K562 (cell line): ENCODE data around the gene KCNA2. TPM values are rescaled to one million over a fixed set of nuclear protein-coding genes. Genes with fewer than 3 reads are reported as not detected.

Source experiments
- ATAC-seq: fragments of 200-7000 bp; cut with Tn5 transposase; 3 replicates; pipeline ENCODE4 v1.9.1; 2020; ENCODE audit warnings: moderate library complexity
- BruUV-seq: library from RNA; stranded (reverse); fragments of 400-500 nt; replicated peaks from 2 replicates; lab custom pipeline; 2021; lab: Mats Ljungman, UMichigan
- CTCF ChIA-PET: fragments of 300-600 bp; formaldehyde crosslinking; extraction: SDS; loops from one replicate; lab custom pipeline; 2021; ENCODE audit warnings: low intra/inter-chr PET ratio; lab: Yijun Ruan, JAX
- POLR2A ChIA-PET: fragments of 300-600, 350-650 bp; sonication (Branson Sonifier 250); formaldehyde crosslinking; extraction: SDS; loops from one replicate; lab custom pipeline; 2021; ENCODE audit warnings: antibody characterized with exemption, inconsistent platforms; lab: Yijun Ruan, JAX
- DNase-seq, 4 experiments: peaks; one replicate each; pipeline versions ENCODE4 v3.0.0 to v3.0.0-alpha.2; 2011 to 2018; ENCODE audit warnings: low spot score in 3 of 4, mixed read lengths in 3 of 4; ENCODE audit errors: extremely low read depth in 1 of 4
- FAIRE-seq: peaks from 2 replicates; lab custom pipeline; 2011; peaks lifted over from hg19 to GRCh38; lab: Jason Lieb, UNC
- H2AFZ ChIP-seq: 2 replicates; pipeline ENCODE4 v1.6.0; 2011; ENCODE audit warnings: low read depth, low read length, control low read depth, inconsistent platforms
- H3K27ac ChIP-seq: fragments of 200-600 bp; 3 replicates; pipeline ENCODE4 v1.8.0; 2011; ENCODE audit warnings: low read depth, mild to moderate bottlenecking, control low read depth, inconsistent platforms, low read length, moderate library complexity, mixed read lengths; ENCODE audit errors: extremely low read depth
- H3K27me3 ChIP-seq, 2 experiments: fragments of 300-600 bp in 1 of 2; 2 replicates in 1 of 2; 3 replicates in 1 of 2; pipeline versions ENCODE4 v1.6.0 to v1.8.0; 2011; ENCODE audit warnings: inconsistent platforms in 2 of 2, low read length in 2 of 2, mild to moderate bottlenecking in 1 of 2, mixed read lengths in 1 of 2, moderate library complexity in 1 of 2; ENCODE audit not compliant: control insufficient read depth in 2 of 2, insufficient read depth in 2 of 2
- H3K36me3 ChIP-seq: fragments of 300-600 bp; 3 replicates; pipeline ENCODE4 v1.8.0; 2011; ENCODE audit warnings: mild to moderate bottlenecking, low read length, inconsistent platforms; ENCODE audit not compliant: control insufficient read depth, insufficient read depth
- H3K4me1 ChIP-seq, 2 experiments: fragments of 200-600 bp in 1 of 2; replicated peaks in 1 of 2; 2 replicates in 1 of 2; 3 replicates in 1 of 2; pipeline versions ENCODE4 v1.5.1 to v1.8.0; 2011; ENCODE audit warnings: inconsistent platforms in 2 of 2, low read length in 2 of 2, mild to moderate bottlenecking in 1 of 2, mixed read lengths in 1 of 2, moderate library complexity in 1 of 2; ENCODE audit not compliant: control insufficient read depth in 2 of 2, insufficient read depth in 2 of 2
- H3K4me2 ChIP-seq: 2 replicates; pipeline ENCODE4 v1.6.1; 2011; ENCODE audit warnings: low read length, control low read depth, inconsistent platforms, mixed read lengths; ENCODE audit not compliant: insufficient read depth
- H3K4me3 ChIP-seq: fragments of 200-600 bp; sonication (generic), shearing (Covaris generic); 2 replicates; pipeline ENCODE4 v1.5.1; 2016; ENCODE audit warnings: control low read depth, inconsistent platforms
- H3K79me2 ChIP-seq: fragments of 200-600 bp; 3 replicates; pipeline ENCODE4 v1.8.0; 2011; ENCODE audit warnings: low read length, inconsistent platforms; ENCODE audit not compliant: control insufficient read depth, insufficient read depth
- H3K9ac ChIP-seq, 2 experiments: 2 replicates each; pipeline versions ENCODE4 v1.6.0 to v1.6.1; 2011; ENCODE audit warnings: low read depth in 2 of 2, low read length in 2 of 2, control low read depth in 1 of 2, inconsistent platforms in 1 of 2, mild to moderate bottlenecking in 1 of 2, mixed read lengths in 1 of 2; ENCODE audit not compliant: insufficient read depth in 1 of 2
- H3K9me1 ChIP-seq: one replicate; pipeline ENCODE4 v1.6.0; 2011; ENCODE audit warnings: inconsistent platforms, mild to moderate bottlenecking, low read length, moderate library complexity; ENCODE audit not compliant: control insufficient read depth, insufficient read depth
- H3K9me3 ChIP-seq: replicated peaks from 2 replicates; pipeline ENCODE4 v1.5.1; 2011; ENCODE audit warnings: low read depth, low read length, inconsistent platforms; ENCODE audit not compliant: control insufficient read depth, insufficient read depth
- H4K20me1 ChIP-seq: replicated peaks from 2 replicates; pipeline ENCODE4 v1.6.1; 2011; ENCODE audit warnings: low read length, inconsistent platforms, mixed read lengths; ENCODE audit not compliant: control insufficient read depth, insufficient read depth
- BCL6 ChIP-seq: fragments of 250-450 bp; sonication (Bioruptor Pico); IDR thresholded peaks from 2 replicates; pipeline ENCODE4 v1.4.0; 2020
- CHAMP1 ChIP-seq: fragments of 450-650 bp; IDR thresholded peaks from 2 replicates; pipeline ENCODE4 v1.6.1; 2016; ENCODE audit warnings: mild to moderate bottlenecking
- HEY1 ChIP-seq: fragments of 250-450 bp; sonication (Bioruptor Pico); IDR thresholded peaks from 2 replicates; pipeline ENCODE4 v1.5.0; 2020; ENCODE audit warnings: mild to moderate bottlenecking, moderate library complexity, borderline replicate concordance
- NONO ChIP-seq, 2 experiments: fragments of 200-400 bp in 1 of 2; fragments of 450-650 bp in 1 of 2; formaldehyde crosslinking in 1 of 2; IDR thresholded peaks; 2 replicates each; pipeline ENCODE4 v1.6.1; 2017; ENCODE audit warnings: low read depth in 2 of 2, mild to moderate bottlenecking in 2 of 2, moderate library complexity in 2 of 2, low read length in 1 of 2
- SREBF1 ChIP-seq: fragments of 150-350 bp; IDR thresholded peaks from 2 replicates; pipeline ENCODE4 v1.6.1; 2014; ENCODE audit warnings: antibody characterized with exemption, low read depth, low read length, borderline replicate concordance
- SREBF2 ChIP-seq: sonication (generic); formaldehyde crosslinking; IDR thresholded peaks from 2 replicates; pipeline ENCODE4 v1.4.0; 2020; ENCODE audit warnings: mild to moderate bottlenecking, missing genetic modification reagents
- TCFL5 ChIP-seq: fragments of 250-450 bp; sonication (Bioruptor Pico); conservative IDR thresholded peaks from 2 replicates; pipeline ENCODE4 v1.6.1; 2021; ENCODE audit warnings: mild to moderate bottlenecking, moderate library complexity, matching md5 sums
- THAP12 ChIP-seq: fragments of 250-450 bp; sonication (Bioruptor Pico); IDR thresholded peaks from 2 replicates; pipeline ENCODE4 v1.9.0; 2021; ENCODE audit warnings: mild to moderate bottlenecking, inconsistent platforms
- YY1 ChIP-seq, 3 experiments: IDR thresholded peaks; 2 replicates each; pipeline ENCODE4 v1.6.1; 2011; ENCODE audit warnings: low read length in 2 of 3, mild to moderate bottlenecking in 2 of 3, moderate library complexity in 2 of 3, borderline replicate concordance in 1 of 3, control low read depth in 1 of 3, low read depth in 1 of 3; ENCODE audit not compliant: insufficient read depth in 3 of 3, insufficient replicate concordance in 2 of 3, control insufficient read depth in 1 of 3, insufficient read length in 1 of 3; ENCODE audit errors: extremely low read depth in 1 of 3
- ZNF609 ChIP-seq: sonication (generic); formaldehyde crosslinking; IDR thresholded peaks from 2 replicates; pipeline ENCODE4 v1.8.1; 2023; ENCODE audit warnings: missing genetic modification reagents, mild to moderate bottlenecking, borderline replicate concordance
- WGBS: fragments of 100-300 bp; shearing (Covaris generic); methylation state at CpG from one replicate; pipeline ENCODE4 v1.1.6; 2016; ENCODE audit warnings: low coverage, mixed read lengths; ENCODE audit not compliant: insufficient coverage; ENCODE audit errors: missing lambda C conversion rate; 5-methylcytosine and 5-hydroxymethylcytosine counted together
- in situ Hi-C: fragments of 300-500 bp; cut with MboI; formaldehyde crosslinking; loops from 4 replicates; pipeline ENCODE4 v1.15.0; 2018; ENCODE audit warnings: inconsistent platforms, mixed read lengths
- intact Hi-C: fragments of 100-400 bp; cut with micrococcal nuclease; formaldehyde crosslinking; loops from 2 replicates; pipeline ENCODE4 v1.14.2; 2022
- polyA plus RNA-seq, 8 experiments: library from polyadenylated mRNA; depleted of rRNA in 4 of 8; stranded (reverse) in 5 of 8; unstranded in 3 of 8; fragments of >200 nt; fragmentation: Nextera tagmentation in 2 of 8; fragmentation: Illumina TruSeq in 1 of 8; extraction: Ambion mirVana in 2 of 8; extraction: Trizol in 1 of 8; gene quantifications; 2 replicates each; pipeline versions ENCODE4 v1.2.1 to v1.2.3, GENCODE V29; 2011 to 2014; ENCODE audit warnings: inconsistent platforms in 1 of 8, missing spikeins in 1 of 8
- total RNA-seq, 7 experiments: library from RNA; depleted of rRNA in 6 of 7; stranded (reverse); fragments of >200 nt in 6 of 7; fragmentation: Illumina TruSeq in 2 of 7; extraction: Trizol in 2 of 7; gene quantifications; 2 replicates each; pipeline versions ENCODE4 v1.2.1 to v1.2.3, GENCODE V29; 2011 to 2021; ENCODE audit warnings: low replicate concordance in 1 of 7

KCNA2 gene
- total and polyA plus RNA-seq, 9 of the 15 experiments (the other 6 are each of a cell fraction or from before 2014, with no cell fraction given), result not detected

- no peak for TF ChIP-seq YY1 (IDR thresholded peaks at IDR 0.05; ENCODE audit: borderline replicate concordance in 1 of 3, control insufficient read depth in 1 of 3, extremely low read depth in 1 of 3, insufficient read depth in 3 of 3, insufficient read length in 1 of 3, insufficient replicate concordance in 2 of 3, low read depth in 1 of 3, low read length in 2 of 3)
Measured at GRCh38 chr1:110565565-110565964, 40.6 kb downstream of the KCNA2 start (continued).

- peaks cover 7% of the 10 kb centered on the region; the same call in 1 of the 2 replicates for H4K20me1 ChIP-seq
- ChIA-PET POLR2A (interaction anchor here (0.6 to 2.4 kb wide), 4 partner anchors 9 to 40 kb away, joined by 3 to 11 read pairs (median 4); no protein-coding TSS in a partner anchor), CTCF (no interaction called here)
- no peak for DNase-seq
- no peak for ATAC-seq
- H2AFZ ChIP-seq, result no peak overlapping the region
- H3K9me1 ChIP-seq, result no peaks in the 10 kb centered on the region
- in situ Hi-C loops (no loop called here), intact Hi-C loops (no loop called here)
- FAIRE-seq, result no peak
- H3K4me1 ChIP-seq, result no peaks in the 10 kb centered on the region
- peaks cover 6 to 39% of the 10 kb centered on the region in 2 experiments; a peak in 3 of 5 replicates for H3K27me3 ChIP-seq
- BruUV-seq, result no TSS peak
- H3K4me3 ChIP-seq, result no peak overlapping the region
- H3K36me3 ChIP-seq, result no peaks in the 10 kb centered on the region
- H3K27ac ChIP-seq, result no peak overlapping the region
- H3K4me2 ChIP-seq, result no peak overlapping the region
- H3K79me2 ChIP-seq, result no peaks in the 10 kb centered on the region
- 0% methylated on average over 4 of the region's 4 CpGs for WGBS
- H3K9ac ChIP-seq, result no peak overlapping the region
- no peaks in the 10 kb centered on the region for H3K9me3 ChIP-seq
- no peak for TF ChIP-seq HEY1 (CRISPR knock-in tag)
- TF ChIP-seq ZNF609 (CRISPR knock-in tag), result no peak
- TF ChIP-seq NONO (IDR thresholded peaks at IDR 0.05; ENCODE audit: low read depth in 2 of 2, low read length in 1 of 2), result no peak
- TF ChIP-seq TCFL5 (CRISPR knock-in tag), result no peak
- TF ChIP-seq CHAMP1, result no peak
- no peak for TF ChIP-seq THAP12 (CRISPR knock-in tag)
- no peak for TF ChIP-seq SREBF1
- TF ChIP-seq BCL6 (CRISPR knock-in tag), result no peak
- TF ChIP-seq SREBF2 (CRISPR knock-in tag), result no peak
Measured at GRCh38 chr1:110563089-110563488, 43.1 kb downstream of the KCNA2 start.
